HFF-Myc (cell line): Measurements from ENCODE around the gene PHF20.
"Not testable (repeated sequence)": the region's sequence is repeated elsewhere in the genome, so short reads cannot be mapped to it uniquely, and the experiment has no call there.

Experiments used
- DNase-seq: peaks from one replicate; pipeline ENCODE4 v3.0.0-alpha.2; 2011; ENCODE audit warnings: low read depth; ENCODE audit errors: extremely low read depth
- H3K4me3 ChIP-seq: replicated peaks from 2 replicates; pipeline ENCODE4 v1.5.1; 2011; ENCODE audit warnings: low read depth, mild to moderate bottlenecking, control low read depth, low read length
- CTCF ChIP-seq: IDR thresholded peaks from 2 replicates; pipeline ENCODE4 v1.5.1; 2012; ENCODE audit warnings: mild to moderate bottlenecking, low read depth, low read length, control low read depth; ENCODE audit errors: missing control alignments

The PHF20 gene

GRCh38 chr20:35741892-35742740, 29.7 kb upstream of the PHF20 start, which contains the start of gene RBM39:
Gene RBM39, minus strand, starts transcription at chr20:35742260. Its CDS starts 1,386 bp downstream, at chr20:35740874.
- peak; percentile 32 for TF ChIP-seq CTCF

GRCh38 chr20:35742741-35743523, 28.9 kb upstream of the PHF20 start:
- TF ChIP-seq CTCF: no peak

More at GRCh38 chr20:35741892-35742740, 29.7 kb upstream of the PHF20 start, which contains the start of gene RBM39:
- H3K4me3 ChIP-seq: peak within 1 kb of the TSS; percentile 92
- DNase-seq: peak; percentile 100

GRCh38 chr20:35743693-35744491, 27.9 kb upstream of the PHF20 start:
- TF ChIP-seq CTCF: no peak
- no peak overlapping the region for H3K4me3 ChIP-seq
- no peak for DNase-seq

More at GRCh38 chr20:35742741-35743523, 28.9 kb upstream of the PHF20 start:
- H3K4me3 ChIP-seq: peak overlapping the region; percentile 92
- no peak for DNase-seq

- H3K4me3 ChIP-seq, DNase-seq: not testable (repeated sequence)
These were observed 27.3 kb upstream of the PHF20 start for GRCh38 chr20:35744492-35744841.

GRCh38 chr20:35750611-35751010, 21.2 kb upstream of the PHF20 start:
- no peak for DNase-seq
- TF ChIP-seq CTCF: no peak
- H3K4me3 ChIP-seq: no peak overlapping the region

GRCh38 chr20:35756404-35756803, 15.4 kb upstream of the PHF20 start:
- no peak overlapping the region for H3K4me3 ChIP-seq
- DNase-seq: no peak
- no peak for TF ChIP-seq CTCF
